Tibial artery (tissue), 4 donors: ENCODE data around the gene SLC39A11.
"Not testable (repeated sequence)": the region's sequence is repeated elsewhere in the genome, so short reads cannot be mapped to it uniquely, and the experiment has no call there.

Experiments
- DNase-seq, 2 donors: peaks; one replicate each; pipeline ENCODE4 v3.0.0-alpha.2; 2019
- H3K27ac ChIP-seq, 2 donors: fragments of 200-600 bp; sonication (generic) in 1 of 2; 1 replicate in 1 of 2; 2 replicates in 1 of 2; pipeline ENCODE4 v1.5.1; 2018 to 2019; ENCODE audit warnings: mild to moderate bottlenecking in 1 of 2
- H3K27me3 ChIP-seq, 2 donors: fragments of 200-600 bp; sonication (generic) in 1 of 2; one replicate each; pipeline versions ENCODE4 v1.5.1 to v1.6.0; 2016 to 2019
- H3K36me3 ChIP-seq, 3 donors: fragments of 200-600 bp; sonication (generic) in 2 of 3; one replicate each; pipeline ENCODE4 v1.5.1; 2016 to 2019; ENCODE audit warnings: mild to moderate bottlenecking in 2 of 3
- H3K4me1 ChIP-seq, 4 donors: fragments of 200-600 bp; sonication (generic) in 2 of 4; 1 replicate in 3 of 4; 2 replicates in 1 of 4; pipeline ENCODE4 v1.5.1; 2016 to 2019
- H3K4me3 ChIP-seq, 2 donors: fragments of 200-600 bp; sonication (generic) in 1 of 2; 1 replicate in 1 of 2; 2 replicates in 1 of 2; pipeline ENCODE4 v1.5.1; 2018 to 2019; ENCODE audit warnings: mild to moderate bottlenecking in 2 of 2
- H3K9me3 ChIP-seq, 3 donors: fragments of 200-600 bp; sonication (generic) in 1 of 3; one replicate each; pipeline ENCODE4 v1.5.1; 2016 to 2019
- CTCF ChIP-seq, 2 experiments: fragments of 200-600 bp in 1 of 2; fragments of 450-650 bp in 1 of 2; IDR thresholded peaks; one replicate each; pipeline ENCODE4 v1.5.1; 2017 to 2019; ENCODE audit warnings: antibody characterized with exemption in 2 of 2, mild to moderate bottlenecking in 1 of 2, moderate library complexity in 1 of 2
- intact Hi-C: fragments of 100-400 bp; cut with DNase I; formaldehyde crosslinking; loops from one replicate; pipeline ENCODE4 v1.15.0; 2023; ENCODE audit warnings: low total_unique reads

Gene SLC39A11

GRCh38 chr17:72906306-72906705 is 186.2 kb downstream of the SLC39A11 start:
- TF ChIP-seq CTCF (IDR thresholded peaks at IDR 0.05): no peak
- no peaks in the 10 kb centered on the region for H3K27me3 ChIP-seq
- H3K27ac ChIP-seq: no peak overlapping the region
- H3K4me1 ChIP-seq: no peaks in the 10 kb centered on the region
- peaks cover 0 to 12% (median 11%) of the 10 kb centered on the region in 3 donors for H3K36me3 ChIP-seq
- H3K9me3 ChIP-seq: no peaks in the 10 kb centered on the region
- H3K4me3 ChIP-seq: no peak overlapping the region
- intact Hi-C loops: no loop called here
- no peak for DNase-seq

GRCh38 chr17:72903522-72903921 is 189.0 kb downstream of the SLC39A11 start:
- DNase-seq: no peak

GRCh38 chr17:72901657-72902056 is 190.8 kb downstream of the SLC39A11 start:
- Histone ChIP-seq H3K27ac (no peak overlapping the region), H3K27me3 (no peaks in the 10 kb centered on the region), H3K9me3 (no peaks in the 10 kb centered on the region), H3K4me3 (no peak overlapping the region), H3K36me3 (peaks cover 0 to 12% (median 0%) of the 10 kb centered on the region in 3 donors), H3K4me1 (no peaks in the 10 kb centered on the region)
- no peak for DNase-seq
- intact Hi-C loops: no loop called here
- TF ChIP-seq CTCF (IDR thresholded peaks at IDR 0.05): no peak

More at GRCh38 chr17:72903522-72903921, 189.0 kb downstream of the SLC39A11 start:
- Histone ChIP-seq H3K36me3 (peaks cover 0 to 8% (median 8%) of the 10 kb centered on the region in 3 donors), H3K4me3 (no peak overlapping the region), H3K9me3 (no peaks in the 10 kb centered on the region), H3K27ac (no peak overlapping the region), H3K4me1 (no peaks in the 10 kb centered on the region), H3K27me3 (no peaks in the 10 kb centered on the region)
- no peak for TF ChIP-seq CTCF (IDR thresholded peaks at IDR 0.05)
- intact Hi-C loops: no loop called here

GRCh38 chr17:72901083-72901482 is 191.4 kb downstream of the SLC39A11 start:
- DNase-seq: no peak
- no peak overlapping the region for H3K27ac ChIP-seq
- no peak overlapping the region for H3K4me3 ChIP-seq
- TF ChIP-seq CTCF (IDR thresholded peaks at IDR 0.05): no peak
- no peaks in the 10 kb centered on the region for H3K27me3 ChIP-seq
- peaks cover 0 to 12% (median 0%) of the 10 kb centered on the region in 3 donors for H3K36me3 ChIP-seq
- no peaks in the 10 kb centered on the region for H3K9me3 ChIP-seq
- H3K4me1 ChIP-seq: no peaks in the 10 kb centered on the region
- intact Hi-C loops: no loop called here

- DNase-seq: no peak
- Histone ChIP-seq H3K4me3 (no peak overlapping the region), H3K4me1 (no peaks in the 10 kb centered on the region), H3K27ac (no peak overlapping the region), H3K9me3 (no peaks in the 10 kb centered on the region), H3K27me3 (no peaks in the 10 kb centered on the region), H3K36me3 (peaks cover 0 to 12% (median 0%) of the 10 kb centered on the region in 3 donors)
- intact Hi-C loops: no loop called here
- no peak for TF ChIP-seq CTCF (IDR thresholded peaks at IDR 0.05)
Observed at GRCh38 chr17:72900654-72900971, 191.9 kb downstream of the SLC39A11 start.

- Histone ChIP-seq H3K4me1 (no peaks in the 10 kb centered on the region), H3K27me3 (no peaks in the 10 kb centered on the region), H3K9me3 (no peaks in the 10 kb centered on the region), H3K36me3 (peaks cover 0 to 12% (median 0%) of the 10 kb centered on the region in 3 donors), H3K27ac (no peak overlapping the region), H3K4me3 (no peak overlapping the region)
- no peak for DNase-seq
- TF ChIP-seq CTCF (IDR thresholded peaks at IDR 0.05): no peak
- intact Hi-C loops: no loop called here
Observed at GRCh38 chr17:72898725-72899124, 193.8 kb downstream of the SLC39A11 start.

GRCh38 chr17:72896288-72896687 is 196.2 kb downstream of the SLC39A11 start:
- H3K9me3 ChIP-seq, H3K4me3 ChIP-seq, H3K27ac ChIP-seq, H3K4me1 ChIP-seq, H3K27me3 ChIP-seq, intact Hi-C loops, DNase-seq: not testable (repeated sequence)
- H3K36me3 ChIP-seq: peaks cover 0 to 12% (median 0%) of the 10 kb centered on the region in 3 donors
